ENCODE data around the gene NUDT3. TPM values are rescaled to one million over a fixed set of nuclear protein-coding genes. Genes with fewer than 3 reads are reported as not detected.

Gene NUDT3
- total and polyA plus RNA-seq, 9 of the 15 experiments (the other 6 are each of a cell fraction or from before 2014, with no cell fraction given), result 5.4 to 81.2 (median 56.4) TPM

DNA sequence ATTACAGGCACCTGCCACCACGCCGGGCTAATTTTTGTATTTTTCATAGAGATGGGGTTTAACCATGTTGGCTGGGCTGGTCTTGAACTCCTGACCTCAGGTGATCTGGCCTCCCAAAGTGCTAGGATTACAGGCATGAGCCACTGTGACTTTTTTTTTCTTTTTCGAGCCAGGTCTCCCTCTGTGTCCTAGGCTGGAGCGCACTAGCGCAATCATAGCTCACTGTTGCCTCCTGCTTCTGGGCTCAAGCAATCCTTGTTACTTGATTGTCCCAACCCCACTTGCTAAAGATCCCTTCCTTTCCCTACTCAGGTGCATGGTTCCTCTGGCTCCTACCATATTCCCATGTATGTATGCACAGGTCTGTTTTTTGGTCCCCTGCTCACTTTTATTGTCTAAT, 116.3 kb downstream of the NUDT3 start:
- ATAC-seq, result no peak
- Histone ChIP-seq H3K9me1 (ENCODE audit: control insufficient read depth, insufficient read depth, low read length) (no peaks in the 10 kb centered on the region), H3K4me1 (replicated peaks in 1 of 2; ENCODE audit: control insufficient read depth in 2 of 2, insufficient read depth in 2 of 2, low read length in 2 of 2) (peaks cover 39 to 71% of the 10 kb centered on the region in 2 experiments), H2AFZ (ENCODE audit: low read depth, low read length) (no peak overlapping the region), H3K4me3 (no peak overlapping the region), H4K20me1 (replicated peaks; ENCODE audit: control insufficient read depth, insufficient read depth, low read length) (no peaks in the 10 kb centered on the region), H3K4me2 (ENCODE audit: insufficient read depth, low read length) (no peak overlapping the region), H3K79me2 (ENCODE audit: control insufficient read depth, insufficient read depth, low read length) (peaks cover 7% of the 10 kb centered on the region; the same call in 1 of the 3 replicates), H3K27me3 (ENCODE audit: control insufficient read depth in 2 of 2, insufficient read depth in 2 of 2, low read length in 2 of 2) (no peaks in the 10 kb centered on the region), H3K9me3 (replicated peaks; ENCODE audit: control insufficient read depth, insufficient read depth, low read depth, low read length) (peaks cover 3% of the 10 kb centered on the region), H3K9ac (ENCODE audit: insufficient read depth in 1 of 2, low read depth in 2 of 2, low read length in 2 of 2) (peak overlapping the region; percentile 2 to 50; a peak in 2 of 4 replicates), H3K36me3 (ENCODE audit: control insufficient read depth, insufficient read depth, low read length) (peaks cover 41% of the 10 kb centered on the region), H3K27ac (ENCODE audit: extremely low read depth, low read depth, low read length) (peak overlapping the region; percentile 70; the same call in 2 of the 3 replicates)
- in situ Hi-C loops (cut with MboI), result no loop called here
- WGBS (ENCODE audit: insufficient coverage, low coverage, missing lambda C conversion rate), result 61% methylated on average over 5 of the region's 5 CpGs
- ChIA-PET POLR2A (interaction anchor here (1.0 to 1.2 kb wide), 4 partner anchors 11 to 30 kb away, joined by 3 to 6 read pairs (median 3); no protein-coding TSS in a partner anchor), CTCF (ENCODE audit: low intra/inter-chr PET ratio) (no interaction called here)
- intact Hi-C loops (cut with micrococcal nuclease), result loop anchor here (10.0 kb wide), 1 partner anchor 119 kb away; the partner anchor contains the start of gene NUDT3
- BruUV-seq (replicated peaks), result no TSS peak
- TF ChIP-seq, protein P1, sequence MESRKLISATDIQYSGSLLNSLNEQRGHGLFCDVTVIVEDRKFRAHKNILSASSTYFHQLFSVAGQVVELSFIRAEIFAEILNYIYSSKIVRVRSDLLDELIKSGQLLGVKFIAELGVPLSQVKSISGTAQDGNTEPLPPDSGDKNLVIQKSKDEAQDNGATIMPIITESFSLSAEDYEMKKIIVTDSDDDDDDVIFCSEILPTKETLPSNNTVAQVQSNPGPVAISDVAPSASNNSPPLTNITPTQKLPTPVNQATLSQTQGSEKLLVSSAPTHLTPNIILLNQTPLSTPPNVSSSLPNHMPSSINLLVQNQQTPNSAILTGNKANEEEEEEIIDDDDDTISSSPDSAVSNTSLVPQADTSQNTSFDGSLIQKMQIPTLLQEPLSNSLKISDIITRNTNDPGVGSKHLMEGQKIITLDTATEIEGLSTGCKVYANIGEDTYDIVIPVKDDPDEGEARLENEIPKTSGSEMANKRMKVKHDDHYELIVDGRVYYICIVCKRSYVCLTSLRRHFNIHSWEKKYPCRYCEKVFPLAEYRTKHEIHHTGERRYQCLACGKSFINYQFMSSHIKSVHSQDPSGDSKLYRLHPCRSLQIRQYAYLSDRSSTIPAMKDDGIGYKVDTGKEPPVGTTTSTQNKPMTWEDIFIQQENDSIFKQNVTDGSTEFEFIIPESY (CRISPR knock-in tag; IDR thresholded peaks at IDR 0.05), result peak; percentile 96
- no peak for TF ChIP-seq RBM15 (IDR thresholded peaks at IDR 0.05; ENCODE audit: insufficient read depth, low read length)
- TF ChIP-seq, protein P2, sequence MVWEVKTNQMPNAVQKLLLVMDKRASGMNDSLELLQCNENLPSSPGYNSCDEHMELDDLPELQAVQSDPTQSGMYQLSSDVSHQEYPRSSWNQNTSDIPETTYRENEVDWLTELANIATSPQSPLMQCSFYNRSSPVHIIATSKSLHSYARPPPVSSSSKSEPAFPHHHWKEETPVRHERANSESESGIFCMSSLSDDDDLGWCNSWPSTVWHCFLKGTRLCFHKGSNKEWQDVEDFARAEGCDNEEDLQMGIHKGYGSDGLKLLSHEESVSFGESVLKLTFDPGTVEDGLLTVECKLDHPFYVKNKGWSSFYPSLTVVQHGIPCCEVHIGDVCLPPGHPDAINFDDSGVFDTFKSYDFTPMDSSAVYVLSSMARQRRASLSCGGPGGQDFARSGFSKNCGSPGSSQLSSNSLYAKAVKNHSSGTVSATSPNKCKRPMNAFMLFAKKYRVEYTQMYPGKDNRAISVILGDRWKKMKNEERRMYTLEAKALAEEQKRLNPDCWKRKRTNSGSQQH (CRISPR knock-in tag; IDR thresholded peaks at IDR 0.05), result no peak
- TF ChIP-seq SIX5 (IDR thresholded peaks at IDR 0.05; ENCODE audit: borderline replicate concordance in 1 of 2, insufficient read depth in 1 of 2, low read depth in 1 of 2, low read length in 2 of 2), result no peak
- no peak for TF ChIP-seq U2AF2 (optimal IDR thresholded peaks at IDR 0.05; ENCODE audit: low read depth, low read length)
- no peak for TF ChIP-seq BRD9 (IDR thresholded peaks at IDR 0.05; ENCODE audit: low read depth, partially characterized antibody)
- no peak for TF ChIP-seq GABPB1 (CRISPR knock-in tag; IDR thresholded peaks at IDR 0.05)
- TF ChIP-seq, protein P3, sequence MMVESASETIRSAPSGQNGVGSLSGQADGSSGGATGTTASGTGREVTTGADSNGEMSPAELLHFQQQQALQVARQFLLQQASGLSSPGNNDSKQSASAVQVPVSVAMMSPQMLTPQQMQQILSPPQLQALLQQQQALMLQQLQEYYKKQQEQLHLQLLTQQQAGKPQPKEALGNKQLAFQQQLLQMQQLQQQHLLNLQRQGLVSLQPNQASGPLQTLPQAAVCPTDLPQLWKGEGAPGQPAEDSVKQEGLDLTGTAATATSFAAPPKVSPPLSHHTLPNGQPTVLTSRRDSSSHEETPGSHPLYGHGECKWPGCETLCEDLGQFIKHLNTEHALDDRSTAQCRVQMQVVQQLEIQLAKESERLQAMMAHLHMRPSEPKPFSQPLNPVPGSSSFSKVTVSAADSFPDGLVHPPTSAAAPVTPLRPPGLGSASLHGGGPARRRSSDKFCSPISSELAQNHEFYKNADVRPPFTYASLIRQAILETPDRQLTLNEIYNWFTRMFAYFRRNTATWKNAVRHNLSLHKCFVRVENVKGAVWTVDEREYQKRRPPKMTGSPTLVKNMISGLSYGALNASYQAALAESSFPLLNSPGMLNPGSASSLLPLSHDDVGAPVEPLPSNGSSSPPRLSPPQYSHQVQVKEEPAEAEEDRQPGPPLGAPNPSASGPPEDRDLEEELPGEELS (CRISPR knock-in tag; IDR thresholded peaks at IDR 0.05; ENCODE audit: borderline replicate concordance), result no peak
- 0 out of 2 replicates have a peak, but pooled peaks have one; percentile 32 for TF ChIP-seq OTX1 (CRISPR knock-in tag; IDR thresholded peaks at IDR 0.05)
- no peak for TF ChIP-seq RHOXF2B (CRISPR knock-in tag; conservative IDR thresholded peaks at IDR 0.05)
- TF ChIP-seq MYBL2 (IDR thresholded peaks at IDR 0.05; ENCODE audit: low read depth), result no peak
- TF ChIP-seq MYBL2 (CRISPR knock-in tag; IDR thresholded peaks at IDR 0.05; ENCODE audit: borderline replicate concordance), result no peak
- TF ChIP-seq ZNF384 (IDR thresholded peaks at IDR 0.05; ENCODE audit: low read depth, low read length), result 0 out of 2 replicates have a peak, but pooled peaks have one; percentile 16
- TF ChIP-seq SETDB1 (IDR thresholded peaks at IDR 0.05; ENCODE audit: low read length), result no peak
- TF ChIP-seq TBP (optimal IDR thresholded peaks at IDR 0.05; ENCODE audit: low read depth, low read length), result peak; percentile 63
- TF ChIP-seq ZNF197 (CRISPR knock-in tag; IDR thresholded peaks at IDR 0.05; ENCODE audit: low read depth), result no peak
- TF ChIP-seq DMBX1 (CRISPR knock-in tag; IDR thresholded peaks at IDR 0.05; ENCODE audit: borderline replicate concordance), result peak; percentile 36; the same call in 1 of the 2 replicates
- DNase-seq (ENCODE audit: extremely low read depth in 1 of 4, low spot score in 3 of 4), result peak in 1 of 4 experiments; percentile 46
- no peak for FAIRE-seq
